Stimulated activated CD8-positive, alpha-beta memory T cell treated with anti-CD3 and anti-CD28 coated beads, Interleukin-4, amount 100 ng/mL, for 1 hour (primary cell): ENCODE data around the gene PRR33.

Experiments used
- DNase-seq, 2 donors: peaks; one replicate each; pipeline ENCODE4 v3.0.0-alpha.2; 2020; ENCODE audit warnings: low read depth in 2 of 2, low spot score in 1 of 2

PRR33 gene

DNA sequence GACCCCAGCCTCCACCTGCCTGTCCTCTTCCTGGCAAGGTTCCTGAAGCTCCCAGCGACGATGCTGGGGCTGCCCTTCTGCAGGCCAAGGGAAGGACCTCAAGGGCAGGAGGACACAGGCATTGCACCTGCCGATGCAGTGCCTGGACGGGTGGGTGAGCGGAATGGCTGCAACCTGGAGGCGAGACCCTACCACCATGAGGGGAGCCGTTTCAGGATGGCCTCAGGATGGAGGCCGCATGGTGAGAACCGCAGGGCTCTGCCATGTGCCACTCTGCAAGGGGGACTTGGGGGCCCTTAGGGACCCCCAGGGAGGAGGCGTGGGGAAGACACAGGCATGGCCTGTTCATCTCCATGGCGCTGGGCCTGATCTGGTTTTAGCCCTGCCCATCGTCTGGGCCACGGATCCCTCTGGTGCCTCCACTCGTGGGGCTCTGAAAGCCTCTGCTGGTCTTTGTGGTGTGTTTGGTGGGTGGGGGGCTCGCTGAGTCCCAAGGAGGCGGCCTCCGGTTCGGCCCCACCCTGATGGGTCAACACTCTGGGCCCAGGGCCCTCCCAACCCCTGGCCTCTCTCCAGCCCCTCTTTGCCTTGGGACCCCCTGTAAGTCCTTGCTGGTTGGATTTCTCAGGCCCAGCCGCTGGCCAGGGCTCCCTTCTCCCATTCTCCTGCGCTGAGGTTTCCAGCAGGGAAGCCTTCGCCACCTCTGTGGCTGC lies 40.1 kb downstream of the PRR33 start:
- no peak for DNase-seq

DNA sequence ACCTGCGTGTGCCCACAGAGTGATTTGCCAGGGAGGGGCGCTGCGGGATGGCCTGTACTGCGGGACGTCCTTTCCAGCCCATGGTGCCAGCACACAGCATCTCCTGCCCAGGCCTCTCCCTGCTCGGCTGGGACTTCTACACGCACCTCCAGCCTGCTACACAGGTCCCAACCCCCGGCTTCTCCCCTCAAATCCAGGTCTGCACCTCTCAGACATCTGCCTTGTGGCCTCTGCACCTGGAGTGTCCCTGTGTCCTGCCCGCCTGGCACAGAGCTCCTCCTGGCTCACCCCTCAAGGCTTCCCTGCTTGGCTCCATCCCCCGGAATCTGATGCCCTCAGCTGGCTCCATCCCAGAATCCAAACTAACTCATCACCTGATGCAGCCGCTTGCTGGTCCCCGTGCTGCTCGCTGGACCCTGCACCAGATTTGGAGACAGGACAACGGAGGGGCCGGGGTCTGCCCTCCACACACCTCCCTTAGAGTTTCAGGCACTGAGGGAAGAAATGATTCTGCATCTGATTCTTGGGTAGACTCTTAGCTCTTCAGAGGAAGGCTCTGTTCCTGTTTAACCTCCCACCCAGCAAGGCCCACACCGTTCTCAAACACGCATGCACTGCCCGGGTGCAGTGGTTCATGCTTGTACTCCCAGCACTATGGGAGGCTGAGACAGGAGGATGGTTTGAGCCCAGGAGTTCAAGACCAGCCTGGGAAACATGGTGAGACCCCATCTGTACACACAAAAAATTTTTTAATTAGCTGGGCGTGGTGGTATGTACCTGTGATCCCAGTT lies 42.9 kb downstream of the PRR33 start:
- DNase-seq, result no peak

GRCh38 chr11:1847926-1848639 lies 43.6 kb downstream of the PRR33 start:
- no peak for DNase-seq

- DNase-seq, result no peak
These were observed 44.5 kb downstream of the PRR33 start for GRCh38 chr11:1847006-1847735.

- no peak for DNase-seq
These were observed 45.2 kb downstream of the PRR33 start for GRCh38 chr11:1846453-1846932.

GRCh38 chr11:1845561-1846452 lies 45.9 kb downstream of the PRR33 start:
- DNase-seq, result no peak

- no peak for DNase-seq
These were observed 46.6 kb downstream of the PRR33 start for GRCh38 chr11:1845095-1845429.

DNA sequence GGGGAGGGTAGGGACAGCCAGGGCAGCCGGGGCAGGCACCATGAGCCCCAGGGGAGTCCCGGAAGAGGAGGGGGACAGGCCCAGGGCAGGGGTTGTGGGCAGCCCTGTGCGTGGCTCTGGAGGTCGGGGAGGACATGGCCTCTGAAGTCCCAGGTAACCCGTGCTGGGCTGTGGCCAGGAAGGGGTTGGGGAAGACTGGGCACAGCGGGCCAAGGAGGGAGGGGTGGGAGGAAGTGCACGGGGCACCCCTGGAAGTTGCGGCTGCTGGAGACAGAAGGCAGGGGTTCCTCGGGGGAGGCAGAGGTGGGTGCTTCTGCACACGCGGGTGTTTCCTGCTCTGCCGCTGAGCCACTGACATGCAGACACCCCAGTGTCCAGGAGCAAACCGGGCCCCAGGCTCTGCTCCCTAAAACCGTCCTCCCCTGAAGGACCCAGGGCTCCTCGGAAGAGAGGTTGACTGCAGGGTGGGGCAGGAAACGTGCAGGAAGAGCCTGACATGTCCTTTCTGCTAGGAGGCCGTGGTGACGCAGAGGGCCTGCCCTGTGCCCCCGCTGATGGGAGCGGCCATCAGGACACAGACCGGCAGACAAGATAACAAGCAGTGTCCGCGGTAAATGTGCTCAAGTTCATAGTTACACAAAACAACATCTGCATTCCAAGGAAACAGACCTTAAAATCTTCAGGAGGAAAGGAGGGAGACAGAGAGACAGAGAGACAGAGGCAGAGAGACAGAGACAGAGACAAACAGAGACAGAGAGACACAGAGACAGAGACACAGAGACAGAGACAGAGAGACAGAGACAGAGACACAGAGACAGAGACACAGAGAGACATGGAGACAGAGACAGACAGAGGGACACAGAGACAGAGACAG lies 47.2 kb downstream of the PRR33 start:
- no peak for DNase-seq

DNA sequence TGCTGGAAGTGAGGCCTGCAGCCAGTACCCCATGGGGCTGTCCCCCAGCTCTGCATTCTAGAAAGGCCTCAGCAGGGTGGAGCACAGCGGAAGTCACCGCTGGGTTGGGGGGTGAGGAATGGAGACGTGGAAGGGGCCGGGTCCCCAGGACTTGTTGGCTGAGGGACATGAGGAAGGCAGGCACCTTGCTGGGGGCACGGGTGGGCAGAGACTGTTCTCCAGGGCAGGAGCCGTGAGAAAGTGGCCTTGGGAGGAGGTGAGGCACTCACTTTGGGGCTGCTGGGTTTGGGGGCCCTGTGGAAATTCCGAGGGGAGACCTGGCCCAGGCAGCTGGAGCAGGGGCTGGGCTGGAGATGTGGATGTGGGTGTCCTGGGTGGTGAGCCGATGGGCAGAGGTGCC lies 47.9 kb downstream of the PRR33 start:
- no peak for DNase-seq

GRCh38 chr11:1843098-1843473 lies 48.6 kb downstream of the PRR33 start:
- no peak for DNase-seq

DNA sequence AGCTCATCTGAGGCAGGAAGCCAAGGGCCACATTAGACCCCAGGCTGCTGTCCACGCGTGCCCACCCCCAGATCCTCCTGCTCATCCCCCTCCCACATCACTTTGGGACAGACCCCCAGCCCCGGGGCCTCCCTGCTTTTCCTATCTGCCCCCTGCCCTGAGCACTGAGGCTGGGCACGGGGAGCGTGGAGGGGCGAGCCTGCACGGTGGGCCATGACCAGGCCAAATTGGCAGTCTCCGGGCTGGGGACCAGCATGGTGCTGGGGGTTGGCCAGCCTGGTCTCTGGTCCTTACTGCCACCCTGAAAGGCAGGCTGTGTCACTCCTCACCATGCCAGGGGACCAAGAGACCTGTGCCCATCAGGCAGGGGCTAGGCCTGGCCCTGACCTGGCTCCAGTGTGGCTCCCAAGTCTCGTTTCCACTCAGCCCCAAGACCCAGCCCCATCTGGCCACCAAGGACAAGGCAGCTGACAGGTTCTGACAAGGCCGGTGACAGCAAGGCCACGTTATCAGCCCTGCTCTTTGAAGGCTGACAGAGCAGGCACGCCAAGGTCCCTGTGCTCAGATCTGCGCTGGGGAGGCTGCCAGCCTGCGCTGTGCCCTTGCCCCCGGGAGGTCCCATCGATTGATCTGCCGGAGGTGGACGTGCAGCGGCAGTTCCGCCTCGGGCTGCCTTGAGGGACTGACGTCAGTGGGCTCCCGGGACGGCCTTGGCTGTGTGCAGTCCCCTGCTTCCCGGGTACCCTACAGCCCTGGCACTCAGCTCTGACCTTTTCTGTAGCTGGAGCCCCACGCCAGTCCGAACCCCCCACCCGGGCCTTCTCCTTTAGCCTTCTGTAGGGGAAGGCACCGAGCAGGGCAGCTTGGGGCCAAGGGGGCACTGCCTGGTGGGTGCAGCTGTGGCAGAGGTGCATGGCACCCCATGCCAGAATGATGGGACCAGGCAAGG lies 49.3 kb downstream of the PRR33 start:
- DNase-seq, result no peak

- no peak for DNase-seq
These were observed 50.1 kb downstream of the PRR33 start for GRCh38 chr11:1841511-1842148.

DNA sequence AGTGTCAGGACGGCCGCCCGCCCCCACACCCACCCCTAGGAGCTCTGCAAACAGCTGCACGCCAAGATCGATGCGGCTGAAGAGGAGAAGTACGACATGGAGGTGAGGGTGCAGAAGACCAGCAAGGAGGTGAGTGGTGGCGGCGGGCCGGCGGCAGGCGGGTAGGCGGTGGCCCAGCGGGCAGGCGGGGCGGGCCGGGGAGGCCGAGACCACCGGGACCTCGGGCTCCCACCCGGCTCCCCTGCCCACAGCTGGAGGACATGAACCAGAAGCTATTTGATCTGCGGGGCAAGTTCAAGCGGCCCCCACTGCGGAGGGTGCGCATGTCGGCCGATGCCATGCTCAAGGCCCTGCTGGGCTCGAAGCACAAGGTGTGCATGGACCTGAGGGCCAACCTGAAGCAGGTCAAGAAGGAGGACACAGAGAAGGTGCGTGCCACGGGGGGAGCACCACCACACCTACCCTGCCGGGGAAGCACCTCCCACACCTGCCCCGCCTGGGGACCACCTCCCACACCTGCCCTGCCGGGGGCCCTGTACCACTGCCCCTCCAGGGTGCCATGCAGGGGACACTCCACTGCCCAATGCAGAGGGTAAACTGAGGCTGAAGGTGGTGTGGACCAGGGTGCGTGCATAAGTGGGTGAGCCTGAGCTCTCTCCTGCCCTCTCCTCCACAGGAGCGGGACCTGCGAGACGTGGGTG lies 50.8 kb downstream of the PRR33 start:
- no peak for DNase-seq

- DNase-seq, result no peak
These were observed 51.5 kb downstream of the PRR33 start for GRCh38 chr11:1839924-1840779.

GRCh38 chr11:1839204-1839923 lies 52.3 kb downstream of the PRR33 start:
- no peak for DNase-seq
